Right cardiac atrium (tissue), 5 donors: ENCODE results near the gene TFEC. TPM values are rescaled to one million over a fixed set of nuclear protein-coding genes. Genes with fewer than 3 reads are reported as not detected.
"Not testable (repeated sequence)": the region's sequence is repeated elsewhere in the genome, so short reads cannot be mapped to it uniquely, and the experiment has no call there.

Source experiments
- ATAC-seq, 2 donors: fragments of 200-7000 bp; cut with Tn5 transposase; one replicate each; pipeline versions ENCODE4 v1.8.0 to v1.9.1; 2020; ENCODE audit warnings: moderate library complexity in 2 of 2, mild to moderate bottlenecking in 1 of 2
- DNase-seq, 3 donors: peaks; one replicate each; pipeline ENCODE4 v3.0.0-alpha.2; 2020
- H3K27ac ChIP-seq: one replicate; pipeline ENCODE4 v1.5.1; 2013; ENCODE audit warnings: mild to moderate bottlenecking, low read length, control low read depth, moderate library complexity
- H3K27me3 ChIP-seq: one replicate; pipeline ENCODE4 v1.6.1; 2013; ENCODE audit not compliant: control insufficient read depth, insufficient read depth
- H3K4me1 ChIP-seq: one replicate; pipeline ENCODE4 v1.6.1; 2013; ENCODE audit warnings: low read length; ENCODE audit not compliant: control insufficient read depth, insufficient read depth
- H3K4me3 ChIP-seq: one replicate; pipeline ENCODE4 v1.5.1; 2013; ENCODE audit warnings: low read length, control low read depth
- H3K9me3 ChIP-seq: one replicate; pipeline ENCODE4 v1.6.1; 2013; ENCODE audit warnings: low read length; ENCODE audit not compliant: control insufficient read depth
- WGBS: extraction: QIAGEN DNeasy Blood & Tissue Kit; methylation state at CpG from one replicate; pipeline ENCODE4 v1.1.7; 2013; 5-methylcytosine and 5-hydroxymethylcytosine counted together
- intact Hi-C, 4 donors: fragments of 100-400 bp; cut with DNase I; formaldehyde crosslinking; loops; one replicate each; pipeline versions ENCODE4 v1.11.0 to v1.14.0; 2022 to 2023
- polyA plus RNA-seq: library from polyadenylated mRNA; stranded (reverse); fragments of 200-250 nt; gene quantifications from one replicate; pipeline ENCODE4 v1.2.3, GENCODE V29; 2013
- total RNA-seq, 4 donors: library from RNA; stranded (reverse); fragmentation: NEBNext Ultra II Directional; extraction: Animal tissue kit (Norgen Biotek cat#: 25700); gene quantifications; one replicate each; pipeline ENCODE4 v1.2.1, GENCODE V29; 2021
- donor health status: healthy with polysubstance abuse.
- donor health status: DM: no; HTN: yes; CAD: no.
- donor health status: DM: no; HTN: no; CAD: no.
- donor health status: DM: no; HTN: yes; CAD: no; lungs with severe emphysema.
- donor health status: DM: yes; HTN: yes; CAD: no.

The TFEC gene
- total and polyA plus RNA-seq, 5 donors, result 0.41 to 4.3 (median 2.6) TPM

GRCh38 chr7:115962340-115962739, 68.2 kb downstream of the TFEC start:
- H3K9me3 ChIP-seq, result no peaks in the 10 kb centered on the region
- no peak overlapping the region for H3K4me3 ChIP-seq
- intact Hi-C loops, result no loop called here
- H3K4me1 ChIP-seq, result no peaks in the 10 kb centered on the region
- DNase-seq (no peak), ATAC-seq (no peak)
- no peaks in the 10 kb centered on the region for H3K27me3 ChIP-seq
- no peak overlapping the region for H3K27ac ChIP-seq

- no peaks in the 10 kb centered on the region for H3K9me3 ChIP-seq
- H3K4me3 ChIP-seq, result no peak overlapping the region
- no peak for DNase-seq
- H3K4me1 ChIP-seq, result no peaks in the 10 kb centered on the region
- WGBS, result 51% methylated on average over 5 of the region's 5 CpGs
- H3K27ac ChIP-seq, result no peak overlapping the region
- no peaks in the 10 kb centered on the region for H3K27me3 ChIP-seq
- intact Hi-C loops, result no loop called here
- no peak for ATAC-seq
Measured at GRCh38 chr7:115953592-115954255, 76.8 kb downstream of the TFEC start.

DNA sequence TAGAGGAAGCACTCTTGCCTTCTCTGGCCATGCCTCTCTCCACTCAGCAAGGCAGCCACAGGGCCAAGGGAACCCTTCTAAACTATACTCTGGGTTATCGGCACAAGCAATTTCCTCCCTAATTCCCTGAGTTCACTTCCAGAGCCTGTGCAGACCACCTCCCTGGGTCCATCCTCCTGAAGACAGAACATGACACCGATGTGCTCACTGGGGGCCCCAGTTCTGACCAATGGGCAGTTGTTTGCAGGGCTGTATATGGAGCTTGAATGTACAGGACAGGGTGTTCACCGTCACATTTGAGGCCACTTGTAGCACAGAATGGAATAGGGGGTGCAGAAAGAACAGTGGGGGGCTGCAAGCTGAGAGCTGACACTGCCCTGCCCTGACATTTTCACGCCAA, 77.7 kb downstream of the TFEC start:
- 77% methylated on average over 4 of the region's 4 CpGs for WGBS
- Histone ChIP-seq H3K9me3 (no peaks in the 10 kb centered on the region), H3K4me3 (no peak overlapping the region), H3K27me3 (no peaks in the 10 kb centered on the region), H3K27ac (no peak overlapping the region), H3K4me1 (no peaks in the 10 kb centered on the region)
- ATAC-seq (no peak), DNase-seq (peak in 1 of 3 donors; percentile 19)
- intact Hi-C loops, result no loop called here

DNA sequence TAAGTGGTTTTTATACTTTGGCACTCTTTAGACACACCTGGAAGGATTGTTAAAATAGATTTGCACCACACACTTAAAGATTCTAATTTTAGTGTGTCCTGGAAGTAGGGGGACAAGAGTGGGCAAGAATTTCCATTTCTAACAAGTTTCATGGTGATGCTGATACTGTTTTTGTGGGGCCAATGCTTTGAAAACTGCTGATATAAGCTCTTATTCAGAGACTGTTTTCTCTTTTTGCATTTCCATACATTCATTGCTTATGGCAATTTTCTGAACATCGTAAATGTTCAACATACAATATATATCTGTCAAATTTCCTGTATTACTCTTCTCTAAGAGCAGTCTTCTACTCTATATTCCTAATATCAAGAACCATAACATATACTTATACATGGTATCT, 79.0 kb downstream of the TFEC start:
- no peak overlapping the region for H3K27ac ChIP-seq
- DNase-seq (no peak), ATAC-seq (no peak)
- intact Hi-C loops, result no loop called here
- H3K4me1 ChIP-seq, result no peaks in the 10 kb centered on the region
- no peaks in the 10 kb centered on the region for H3K9me3 ChIP-seq
- H3K4me3 ChIP-seq, result no peak overlapping the region
- 91% methylated on average over 1 of the region's 1 CpG for WGBS
- H3K27me3 ChIP-seq, result no peaks in the 10 kb centered on the region

GRCh38 chr7:115941703-115942268, 88.8 kb downstream of the TFEC start:
- intact Hi-C loops, result no loop called here
- DNase-seq (no peak), ATAC-seq (no peak)
- H3K4me1 ChIP-seq, result no peaks in the 10 kb centered on the region
- no peaks in the 10 kb centered on the region for H3K9me3 ChIP-seq
- no peak overlapping the region for H3K4me3 ChIP-seq
- no peaks in the 10 kb centered on the region for H3K27me3 ChIP-seq
- no peak overlapping the region for H3K27ac ChIP-seq
- whole genome bisulfite sequencing, result 47% methylated on average over 5 of the region's 5 CpGs

DNA sequence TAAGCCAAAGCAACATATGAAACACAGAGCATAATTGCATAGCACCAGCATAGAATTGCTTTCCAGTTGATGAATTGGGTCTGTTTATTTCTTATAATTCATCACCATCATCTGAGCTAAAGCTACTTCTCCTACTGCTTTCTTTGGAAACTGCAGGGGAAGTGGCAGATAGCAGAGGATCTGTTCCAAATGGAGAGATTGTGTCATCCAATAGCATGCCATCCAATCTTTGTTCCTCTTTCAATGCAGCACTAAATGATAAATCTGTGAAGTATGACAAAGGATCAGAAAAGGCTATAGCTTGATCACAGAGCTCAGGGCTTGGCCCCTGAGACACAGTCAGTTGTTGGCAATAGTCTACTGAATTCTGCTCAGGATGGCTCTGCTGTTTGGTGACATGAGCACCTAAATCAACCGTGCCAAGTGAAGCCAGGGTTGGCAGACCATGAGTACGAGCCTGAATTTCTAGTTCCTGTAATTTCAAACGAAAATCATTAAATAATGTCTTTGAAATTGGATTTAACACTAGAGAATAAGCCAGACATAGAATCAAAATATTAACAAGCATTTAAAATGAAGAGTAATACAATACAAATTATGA, 90.0 kb downstream of the TFEC start:
- no peak for ATAC-seq
- H3K4me3 ChIP-seq, result no peak overlapping the region
- no peaks in the 10 kb centered on the region for H3K9me3 ChIP-seq
- intact Hi-C loops, result no loop called here
- H3K27me3 ChIP-seq, result no peaks in the 10 kb centered on the region
- DNase-seq, result peak in 1 of 3 donors; percentile 7
- H3K27ac ChIP-seq, result no peak overlapping the region
- H3K4me1 ChIP-seq, result no peaks in the 10 kb centered on the region
- 61% methylated on average over 3 of the region's 3 CpGs for WGBS

DNA sequence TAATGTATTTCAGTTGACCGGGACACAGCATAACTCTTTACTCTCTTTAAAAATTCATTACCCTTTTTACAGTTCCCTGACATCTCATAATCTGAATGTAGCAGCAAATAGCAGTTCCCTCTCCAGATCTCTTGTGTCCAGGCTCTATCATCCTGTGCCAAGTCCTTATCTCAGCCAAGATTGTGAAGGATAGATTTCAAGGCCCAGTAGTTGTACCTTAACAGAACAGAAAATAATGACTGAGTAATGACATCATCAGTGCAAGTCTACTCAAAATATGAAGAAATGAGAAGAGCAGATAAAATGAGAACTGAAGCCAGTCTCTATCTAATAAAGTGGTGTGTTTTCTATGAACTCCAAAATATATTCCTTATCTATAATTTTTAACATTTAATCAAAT, 92.6 kb downstream of the TFEC start:
- H3K27ac ChIP-seq, result no peak overlapping the region
- no peak for ATAC-seq
- 79% methylated on average over 1 of the region's 1 CpG for WGBS
- H3K9me3 ChIP-seq, result no peaks in the 10 kb centered on the region
- DNase-seq, result no peak
- H3K27me3 ChIP-seq, result no peaks in the 10 kb centered on the region
- H3K4me3 ChIP-seq, result no peak overlapping the region
- intact Hi-C loops, result no loop called here
- no peaks in the 10 kb centered on the region for H3K4me1 ChIP-seq

- Histone ChIP-seq H3K27me3 (no peaks in the 10 kb centered on the region), H3K27ac (no peak overlapping the region), H3K4me3 (no peak overlapping the region), H3K4me1 (no peaks in the 10 kb centered on the region), H3K9me3 (no peaks in the 10 kb centered on the region)
- intact Hi-C loops, result no loop called here
- WGBS, result 79% methylated on average over 4 of the region's 4 CpGs
- DNase-seq, result no peak
- ATAC-seq, result no peak
Measured at GRCh38 chr7:115933471-115933870, 97.1 kb downstream of the TFEC start.

GRCh38 chr7:115932880-115933279, 97.7 kb downstream of the TFEC start:
- DNase-seq, result no peak
- Histone ChIP-seq H3K9me3 (no peaks in the 10 kb centered on the region), H3K4me3 (no peak overlapping the region), H3K27me3 (no peaks in the 10 kb centered on the region), H3K27ac (no peak overlapping the region), H3K4me1 (no peaks in the 10 kb centered on the region)
- intact Hi-C loops, result no loop called here
- no peak for ATAC-seq
- 61% methylated on average over 2 of the region's 2 CpGs for WGBS

GRCh38 chr7:115930184-115930583, 100.4 kb downstream of the TFEC start:
- WGBS, result 91% methylated on average over 4 of the region's 4 CpGs
- DNase-seq, H3K4me3 ChIP-seq: not testable (repeated sequence)

GRCh38 chr7:115929736-115930135, 100.8 kb downstream of the TFEC start:
- H3K27ac ChIP-seq, H3K4me1 ChIP-seq, ATAC-seq, H3K9me3 ChIP-seq, H3K27me3 ChIP-seq, H3K4me3 ChIP-seq, intact Hi-C loops, DNase-seq: not testable (repeated sequence)
- 89% methylated on average over 3 of the region's 3 CpGs for WGBS

More at GRCh38 chr7:115930184-115930583, 100.4 kb downstream of the TFEC start:
- H3K27me3 ChIP-seq, H3K9me3 ChIP-seq, ATAC-seq, H3K27ac ChIP-seq, intact Hi-C loops, H3K4me1 ChIP-seq: not testable (repeated sequence)
